ENCODE measurements around the gene LGALSL.

The LGALSL gene

GRCh38 chr2:64453770-64454385 is at the start of gene LGALSL:
TSS of gene LGALSL (plus strand) at chr2:64454162. CDS start at chr2:64454546, 384 bp downstream.
- DNase-seq (ENCODE audit: low spot score in 2 of 2) (no peak), ATAC-seq (replicated peaks; ENCODE audit: extremely low read depth, poor library complexity, severe bottlenecking) (peak; percentile 54)
- peaks cover 19% of the 10 kb centered on the region for H3K27me3 Mint-ChIP-seq
- peak within 1 kb of the TSS; percentile 77 for H3K4me3 Mint-ChIP-seq
- H3K36me3 Mint-ChIP-seq (ENCODE audit: insufficient read depth): no peaks in the 10 kb centered on the region
- no peaks in the 10 kb centered on the region for H3K4me1 Mint-ChIP-seq
- H3K9me3 Mint-ChIP-seq: no peaks in the 10 kb centered on the region
- H3K27ac Mint-ChIP-seq (ENCODE audit: low read depth): no peak within 1 kb of the TSS

DNA sequence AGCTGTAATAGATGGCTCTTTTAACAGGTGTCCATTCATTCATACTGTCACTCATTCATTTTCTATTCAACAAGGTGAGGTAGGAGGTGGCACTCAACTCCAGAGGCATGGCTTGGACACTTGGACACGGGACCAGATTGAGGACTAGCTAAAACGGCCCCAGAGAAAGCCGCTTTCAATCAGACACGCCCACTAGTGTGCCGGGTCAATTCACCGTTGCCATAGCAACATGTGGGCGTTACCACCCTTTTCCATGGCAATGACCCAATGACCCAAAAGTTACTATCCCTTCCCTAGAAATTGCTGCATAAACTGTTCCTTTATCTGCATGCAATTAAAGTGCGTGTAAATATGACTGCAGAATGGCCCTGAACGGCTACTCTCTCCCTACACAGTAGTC is 49.2 kb upstream of the LGALSL start:
- no peak overlapping the region for H3K27ac Mint-ChIP-seq (ENCODE audit: low read depth)
- H3K4me3 Mint-ChIP-seq: no peak overlapping the region
- H3K27me3 Mint-ChIP-seq: peaks cover 28% of the 10 kb centered on the region
- no peaks in the 10 kb centered on the region for H3K36me3 Mint-ChIP-seq (ENCODE audit: insufficient read depth)
- H3K9me3 Mint-ChIP-seq: no peaks in the 10 kb centered on the region
- DNase-seq (ENCODE audit: low spot score in 2 of 2) (no peak), ATAC-seq (replicated peaks; ENCODE audit: extremely low read depth, poor library complexity, severe bottlenecking) (no peak)
- no peaks in the 10 kb centered on the region for H3K4me1 Mint-ChIP-seq

DNA sequence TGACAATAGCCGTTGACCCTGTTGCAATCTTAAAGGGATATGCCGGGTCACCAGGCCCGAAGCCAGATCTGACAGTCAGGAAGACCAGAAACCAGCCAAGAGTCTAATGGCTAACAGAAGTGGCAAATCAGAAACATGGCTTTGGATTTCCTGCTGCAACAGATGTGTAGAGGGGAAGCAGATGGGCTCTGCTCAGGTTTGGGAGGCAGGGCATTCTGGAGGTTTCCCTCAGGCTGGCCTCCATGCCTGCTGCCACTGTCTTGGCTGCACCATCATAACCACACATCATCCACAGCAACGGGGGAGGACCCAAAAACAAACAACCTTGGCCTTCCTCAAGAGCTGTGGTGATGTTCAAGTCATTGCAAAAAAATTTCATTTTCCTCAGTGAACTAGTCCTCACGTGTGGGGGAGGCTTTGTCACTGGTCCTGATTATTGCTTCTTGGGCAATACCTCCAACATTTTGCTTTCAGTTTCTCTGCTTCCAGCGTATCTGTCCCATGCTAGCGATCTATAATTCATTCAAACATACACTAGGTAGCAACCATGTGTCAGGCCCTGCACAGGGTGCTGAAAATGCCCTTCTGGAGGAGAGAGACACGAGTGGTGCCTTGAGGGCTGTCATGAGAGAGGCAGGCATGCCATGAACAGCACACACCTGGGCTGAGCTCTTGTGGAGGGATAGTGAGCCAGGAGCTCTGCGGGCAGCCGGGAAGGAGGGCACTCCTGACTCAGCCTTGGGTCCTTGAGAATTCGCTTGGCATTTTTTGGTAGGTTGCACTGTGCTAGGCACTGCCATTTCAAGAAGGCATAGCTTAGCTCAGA is 48.2 kb upstream of the LGALSL start:
- no peak for ATAC-seq (replicated peaks; ENCODE audit: extremely low read depth, poor library complexity, severe bottlenecking)
- Mint-ChIP-seq H3K27me3 (peaks cover 20% of the 10 kb centered on the region), H3K36me3 (ENCODE audit: insufficient read depth) (no peaks in the 10 kb centered on the region), H3K27ac (ENCODE audit: low read depth) (no peak overlapping the region), H3K4me3 (no peak overlapping the region), H3K9me3 (no peaks in the 10 kb centered on the region), H3K4me1 (no peaks in the 10 kb centered on the region)
- no peak for DNase-seq (ENCODE audit: low spot score in 2 of 2)

DNA sequence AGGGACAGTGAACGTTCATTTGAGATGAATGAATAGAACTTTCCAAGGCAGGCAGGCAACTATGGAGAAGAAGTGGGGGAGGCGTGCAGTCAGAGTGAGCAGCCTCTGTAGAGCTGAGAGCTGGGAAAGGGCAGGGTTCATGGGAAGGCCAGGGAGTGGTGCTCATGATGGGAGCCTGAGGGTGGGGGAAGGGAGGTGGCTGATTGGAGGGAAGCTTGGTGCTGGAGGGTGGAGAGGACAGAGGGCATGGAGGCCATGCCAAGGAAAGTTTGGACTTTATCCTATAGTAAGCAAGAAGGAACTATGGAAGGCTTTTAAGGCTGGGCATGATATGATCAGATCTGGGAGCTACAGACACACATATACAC is 47.6 kb upstream of the LGALSL start:
- no peak overlapping the region for H3K4me3 Mint-ChIP-seq

DNA sequence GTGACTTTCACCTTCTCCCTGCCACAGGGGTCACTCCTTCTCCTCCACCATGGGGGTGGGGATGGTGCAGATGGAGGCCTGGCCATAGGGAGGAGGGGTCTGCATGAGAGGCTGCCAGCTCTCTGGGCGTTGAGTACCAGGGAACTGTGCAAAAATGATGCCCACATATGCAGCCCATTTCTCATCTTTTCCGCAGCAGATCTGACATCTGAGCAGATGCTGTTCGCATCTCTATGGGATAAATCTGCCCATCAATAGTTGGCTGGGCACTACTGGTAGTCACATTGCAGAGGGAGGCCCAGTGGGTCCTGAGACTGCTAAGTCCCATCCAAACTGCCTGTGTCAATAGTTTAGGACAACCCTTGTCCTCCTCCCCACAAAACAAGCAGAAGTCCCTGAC is 45.9 kb upstream of the LGALSL start:
- Mint-ChIP-seq H3K4me3 (no peak overlapping the region), H3K27me3 (peaks cover 13% of the 10 kb centered on the region), H3K4me1 (no peaks in the 10 kb centered on the region), H3K27ac (ENCODE audit: low read depth) (no peak overlapping the region), H3K9me3 (no peaks in the 10 kb centered on the region), H3K36me3 (ENCODE audit: insufficient read depth) (no peaks in the 10 kb centered on the region)
- DNase-seq (ENCODE audit: low spot score in 2 of 2) (no peak), ATAC-seq (replicated peaks; ENCODE audit: extremely low read depth, poor library complexity, severe bottlenecking) (no peak)

More for the DNA sequence above, 47.6 kb upstream of the LGALSL start:
- Mint-ChIP-seq H3K27ac (ENCODE audit: low read depth) (no peak overlapping the region), H3K36me3 (ENCODE audit: insufficient read depth) (no peaks in the 10 kb centered on the region), H3K27me3 (peaks cover 14% of the 10 kb centered on the region), H3K9me3 (no peaks in the 10 kb centered on the region), H3K4me1 (no peaks in the 10 kb centered on the region)
- ATAC-seq (replicated peaks; ENCODE audit: extremely low read depth, poor library complexity, severe bottlenecking): no peak
- no peak for DNase-seq (ENCODE audit: low spot score in 2 of 2)

- Mint-ChIP-seq H3K27ac (ENCODE audit: low read depth) (no peak overlapping the region), H3K4me1 (no peaks in the 10 kb centered on the region), H3K36me3 (ENCODE audit: insufficient read depth) (no peaks in the 10 kb centered on the region), H3K4me3 (no peak overlapping the region), H3K27me3 (peaks cover 13% of the 10 kb centered on the region), H3K9me3 (no peaks in the 10 kb centered on the region)
- DNase-seq (ENCODE audit: low spot score in 2 of 2): no peak
- ATAC-seq (replicated peaks; ENCODE audit: extremely low read depth, poor library complexity, severe bottlenecking): no peak
Measured at GRCh38 chr2:64410671-64411070, 43.3 kb upstream of the LGALSL start.

GRCh38 chr2:64412671-64413070 is 41.3 kb upstream of the LGALSL start:
- no peaks in the 10 kb centered on the region for H3K4me1 Mint-ChIP-seq
- DNase-seq (ENCODE audit: low spot score in 2 of 2): no peak
- no peak overlapping the region for H3K4me3 Mint-ChIP-seq
- no peaks in the 10 kb centered on the region for H3K27me3 Mint-ChIP-seq
- no peak for ATAC-seq (replicated peaks; ENCODE audit: extremely low read depth, poor library complexity, severe bottlenecking)
- H3K9me3 Mint-ChIP-seq: no peaks in the 10 kb centered on the region
- no peaks in the 10 kb centered on the region for H3K36me3 Mint-ChIP-seq (ENCODE audit: insufficient read depth)
- no peak overlapping the region for H3K27ac Mint-ChIP-seq (ENCODE audit: low read depth)

- ATAC-seq (replicated peaks; ENCODE audit: extremely low read depth, poor library complexity, severe bottlenecking) (no peak), DNase-seq (ENCODE audit: low spot score in 2 of 2) (no peak)
- Mint-ChIP-seq H3K4me3 (no peak overlapping the region), H3K36me3 (ENCODE audit: insufficient read depth) (no peaks in the 10 kb centered on the region), H3K27ac (ENCODE audit: low read depth) (no peak overlapping the region), H3K27me3 (no peaks in the 10 kb centered on the region), H3K4me1 (no peaks in the 10 kb centered on the region), H3K9me3 (no peaks in the 10 kb centered on the region)
Measured at GRCh38 chr2:64414736-64415435, 39.1 kb upstream of the LGALSL start.

DNA sequence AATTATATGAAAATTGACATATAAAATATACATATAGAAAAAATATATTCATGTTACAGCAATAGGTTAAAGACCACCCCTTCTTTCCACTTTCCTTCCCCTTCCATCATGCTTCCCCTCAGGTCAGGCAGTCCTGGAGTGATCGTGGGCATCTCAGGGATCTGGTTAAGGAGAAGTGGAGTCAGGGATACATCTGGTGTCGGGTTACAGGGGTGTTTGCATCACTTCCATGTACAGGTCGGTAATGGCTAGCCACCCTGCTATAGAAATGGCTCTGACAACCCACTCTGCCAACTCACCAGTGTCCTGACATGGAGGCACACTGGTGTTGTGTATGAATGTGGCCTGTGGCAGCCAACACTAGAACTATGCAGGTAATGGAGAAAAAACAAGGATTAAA is 36.3 kb upstream of the LGALSL start:
- no peak for DNase-seq (ENCODE audit: low spot score in 2 of 2)
- H3K9me3 Mint-ChIP-seq: no peaks in the 10 kb centered on the region
- no peak overlapping the region for H3K4me3 Mint-ChIP-seq
- H3K36me3 Mint-ChIP-seq (ENCODE audit: insufficient read depth): no peaks in the 10 kb centered on the region
- H3K27me3 Mint-ChIP-seq: no peaks in the 10 kb centered on the region
- no peaks in the 10 kb centered on the region for H3K4me1 Mint-ChIP-seq
- no peak for ATAC-seq (replicated peaks; ENCODE audit: extremely low read depth, poor library complexity, severe bottlenecking)
- H3K27ac Mint-ChIP-seq (ENCODE audit: low read depth): no peak overlapping the region

GRCh38 chr2:64419596-64420165 is 34.3 kb upstream of the LGALSL start:
- Mint-ChIP-seq H3K4me3 (no peak overlapping the region), H3K9me3 (no peaks in the 10 kb centered on the region), H3K36me3 (ENCODE audit: insufficient read depth) (no peaks in the 10 kb centered on the region), H3K27me3 (no peaks in the 10 kb centered on the region), H3K27ac (ENCODE audit: low read depth) (no peak overlapping the region), H3K4me1 (no peaks in the 10 kb centered on the region)
- no peak for ATAC-seq (replicated peaks; ENCODE audit: extremely low read depth, poor library complexity, severe bottlenecking)
- DNase-seq (ENCODE audit: low spot score in 2 of 2): no peak

DNA sequence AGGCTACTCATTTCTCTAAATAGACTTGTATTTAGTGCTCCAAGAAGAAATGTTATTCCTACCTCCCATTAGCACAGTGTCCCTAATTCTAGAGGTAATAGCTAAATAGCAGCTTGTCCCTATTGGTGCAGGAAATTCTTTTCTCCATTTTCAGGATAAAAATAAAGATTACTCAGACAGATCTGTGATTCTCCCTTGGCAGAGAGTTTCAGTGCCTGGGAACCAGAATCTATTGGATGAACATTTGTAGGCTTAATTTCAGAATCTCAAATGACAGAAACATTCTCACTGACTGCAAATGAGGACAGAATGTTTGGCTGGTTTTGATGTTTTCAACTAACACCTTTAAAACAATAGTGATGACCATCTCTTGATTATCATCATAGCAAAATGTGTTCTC is 33.3 kb upstream of the LGALSL start:
- Mint-ChIP-seq H3K4me3 (no peak overlapping the region), H3K4me1 (no peaks in the 10 kb centered on the region), H3K27ac (ENCODE audit: low read depth) (no peak overlapping the region), H3K36me3 (ENCODE audit: insufficient read depth) (no peaks in the 10 kb centered on the region), H3K27me3 (no peaks in the 10 kb centered on the region), H3K9me3 (no peaks in the 10 kb centered on the region)
- DNase-seq (ENCODE audit: low spot score in 2 of 2) (no peak), ATAC-seq (replicated peaks; ENCODE audit: extremely low read depth, poor library complexity, severe bottlenecking) (no peak)

GRCh38 chr2:64421201-64421600 is 32.8 kb upstream of the LGALSL start:
- H3K27me3 Mint-ChIP-seq: no peaks in the 10 kb centered on the region
- no peak for ATAC-seq (replicated peaks; ENCODE audit: extremely low read depth, poor library complexity, severe bottlenecking)
- H3K4me1 Mint-ChIP-seq: no peaks in the 10 kb centered on the region
- no peak overlapping the region for H3K27ac Mint-ChIP-seq (ENCODE audit: low read depth)
- H3K9me3 Mint-ChIP-seq: no peaks in the 10 kb centered on the region
- no peaks in the 10 kb centered on the region for H3K36me3 Mint-ChIP-seq (ENCODE audit: insufficient read depth)
- no peak for DNase-seq (ENCODE audit: low spot score in 2 of 2)
- H3K4me3 Mint-ChIP-seq: no peak overlapping the region

Data from central memory CD8-positive, alpha-beta T cell (primary cell).